Measurements from ENCODE around the gene CDH4. TPM values are rescaled to one million over a fixed set of nuclear protein-coding genes. Genes with fewer than 3 reads are reported as not detected.

CDH4 gene
- total and polyA plus RNA-seq, 9 donors = 0.12 to 4.4 (median 0.36) TPM

DNA sequence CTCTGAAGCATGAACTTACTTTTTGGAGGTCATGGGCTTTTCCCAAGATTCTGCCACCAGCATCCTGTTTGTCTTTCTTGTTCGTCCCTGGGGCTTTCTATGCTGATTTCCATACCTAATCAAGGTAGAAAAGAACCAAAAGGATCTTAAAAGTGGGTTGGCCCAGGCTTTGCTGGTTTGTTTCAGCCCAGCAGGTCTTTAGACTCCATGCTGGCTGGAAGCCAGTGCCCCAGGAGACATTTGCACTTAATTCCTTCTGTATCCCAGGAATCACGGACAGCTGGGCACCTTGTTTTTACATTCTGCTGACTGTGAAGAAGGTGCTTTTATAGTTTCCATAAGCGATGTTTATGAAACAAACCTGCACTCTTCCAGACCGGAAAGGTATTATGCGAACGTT lies 195.9 kb downstream of the CDH4 start:
- no peaks in the 10 kb centered on the region for H3K36me3 ChIP-seq
- peaks cover 2% of the 10 kb centered on the region for H3K4me1 ChIP-seq (ENCODE audit: insufficient read depth)
- no peaks in the 10 kb centered on the region for H3K9me3 ChIP-seq
- no peak for DNase-seq
- WGBS, 3 donors = 50 to 58% (median 51%) methylated on average over 6 of the region's 6 CpGs
- H3K27ac ChIP-seq = no peak overlapping the region
- no peak overlapping the region for H3K4me3 ChIP-seq
- TF ChIP-seq, protein P1, sequence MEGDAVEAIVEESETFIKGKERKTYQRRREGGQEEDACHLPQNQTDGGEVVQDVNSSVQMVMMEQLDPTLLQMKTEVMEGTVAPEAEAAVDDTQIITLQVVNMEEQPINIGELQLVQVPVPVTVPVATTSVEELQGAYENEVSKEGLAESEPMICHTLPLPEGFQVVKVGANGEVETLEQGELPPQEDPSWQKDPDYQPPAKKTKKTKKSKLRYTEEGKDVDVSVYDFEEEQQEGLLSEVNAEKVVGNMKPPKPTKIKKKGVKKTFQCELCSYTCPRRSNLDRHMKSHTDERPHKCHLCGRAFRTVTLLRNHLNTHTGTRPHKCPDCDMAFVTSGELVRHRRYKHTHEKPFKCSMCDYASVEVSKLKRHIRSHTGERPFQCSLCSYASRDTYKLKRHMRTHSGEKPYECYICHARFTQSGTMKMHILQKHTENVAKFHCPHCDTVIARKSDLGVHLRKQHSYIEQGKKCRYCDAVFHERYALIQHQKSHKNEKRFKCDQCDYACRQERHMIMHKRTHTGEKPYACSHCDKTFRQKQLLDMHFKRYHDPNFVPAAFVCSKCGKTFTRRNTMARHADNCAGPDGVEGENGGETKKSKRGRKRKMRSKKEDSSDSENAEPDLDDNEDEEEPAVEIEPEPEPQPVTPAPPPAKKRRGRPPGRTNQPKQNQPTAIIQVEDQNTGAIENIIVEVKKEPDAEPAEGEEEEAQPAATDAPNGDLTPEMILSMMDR (IDR thresholded peaks at IDR 0.05) = no peak
- TF ChIP-seq POLR2A (IDR thresholded peaks at IDR 0.05) = no peak
- TF ChIP-seq EP300 (IDR thresholded peaks at IDR 0.05) = no peak
- intact Hi-C loops (cut with DNase I) = no loop called here
- H3K27me3 ChIP-seq = no peaks in the 10 kb centered on the region

DNA sequence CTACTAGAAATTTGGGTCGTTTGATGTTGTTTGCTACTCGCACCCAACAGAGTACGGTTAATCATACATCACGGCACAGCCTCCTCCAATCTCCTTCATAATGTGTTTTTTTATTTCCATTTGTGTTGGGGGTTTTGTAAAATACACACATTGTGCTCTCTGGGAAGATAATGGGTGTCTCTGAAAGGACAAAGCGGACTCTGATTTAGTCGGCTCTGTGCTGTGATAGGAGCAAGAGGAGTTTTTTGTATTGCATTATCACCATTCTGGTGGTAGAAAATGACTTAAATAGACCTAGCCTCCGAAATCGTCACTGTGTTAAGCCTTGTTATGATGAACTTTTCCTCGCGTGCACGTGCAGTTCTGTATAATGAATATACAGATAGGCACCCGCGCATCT lies 196.3 kb downstream of the CDH4 start:
- Histone ChIP-seq H3K9me3 (no peaks in the 10 kb centered on the region), H3K4me3 (no peak overlapping the region), H3K36me3 (no peaks in the 10 kb centered on the region), H3K4me1 (ENCODE audit: insufficient read depth) (peaks cover 2% of the 10 kb centered on the region), H3K27ac (no peak overlapping the region), H3K27me3 (no peaks in the 10 kb centered on the region)
- intact Hi-C loops (cut with DNase I) = no loop called here
- DNase-seq = no peak
- WGBS, 3 donors = 72 to 78% (median 73%) methylated on average over 13 of the region's 13 CpGs
- TF ChIP-seq, protein P1 (IDR thresholded peaks at IDR 0.05) = no peak
- TF ChIP-seq EP300 (IDR thresholded peaks at IDR 0.05) (no peak), POLR2A (IDR thresholded peaks at IDR 0.05) (no peak)

DNA sequence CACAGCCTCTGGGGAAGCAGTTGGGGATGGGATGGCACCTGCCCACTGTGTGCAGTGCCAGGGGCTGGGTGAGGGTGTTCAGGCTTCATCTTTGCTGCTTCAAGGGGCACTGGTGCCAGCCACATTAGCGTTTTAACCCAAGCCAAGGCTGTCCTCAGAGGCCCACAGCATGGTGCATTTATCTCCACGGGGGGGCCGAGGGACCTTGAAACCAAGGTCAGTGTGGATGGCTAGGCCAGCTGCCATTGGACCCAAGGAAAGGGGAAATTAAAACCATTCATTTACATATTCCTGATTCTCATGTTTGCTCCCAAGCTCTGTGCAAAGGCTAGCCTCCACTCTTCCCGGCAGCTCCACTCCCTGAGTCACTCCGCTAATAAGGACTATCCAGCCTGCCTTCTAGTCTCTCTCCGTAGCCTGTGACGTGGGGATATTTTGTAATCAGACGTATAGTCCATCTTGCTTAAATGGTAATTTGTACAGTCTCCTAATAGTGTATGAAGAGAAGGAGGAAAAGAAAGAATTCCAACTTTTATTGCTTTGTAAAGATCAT lies 197.1 kb downstream of the CDH4 start:
- Histone ChIP-seq H3K9me3 (no peaks in the 10 kb centered on the region), H3K27ac (no peak overlapping the region), H3K4me1 (ENCODE audit: insufficient read depth) (peaks cover 2% of the 10 kb centered on the region), H3K27me3 (no peaks in the 10 kb centered on the region), H3K36me3 (no peaks in the 10 kb centered on the region), H3K4me3 (no peak overlapping the region)
- no peak for DNase-seq
- TF ChIP-seq, protein P1 (IDR thresholded peaks at IDR 0.05) = no peak
- TF ChIP-seq EP300 (IDR thresholded peaks at IDR 0.05) (no peak), POLR2A (IDR thresholded peaks at IDR 0.05) (no peak)
- intact Hi-C loops (cut with DNase I) = no loop called here
- 30 to 55% (median 36%) methylated on average over 8 of the region's 8 CpGs for WGBS, 3 donors

DNA sequence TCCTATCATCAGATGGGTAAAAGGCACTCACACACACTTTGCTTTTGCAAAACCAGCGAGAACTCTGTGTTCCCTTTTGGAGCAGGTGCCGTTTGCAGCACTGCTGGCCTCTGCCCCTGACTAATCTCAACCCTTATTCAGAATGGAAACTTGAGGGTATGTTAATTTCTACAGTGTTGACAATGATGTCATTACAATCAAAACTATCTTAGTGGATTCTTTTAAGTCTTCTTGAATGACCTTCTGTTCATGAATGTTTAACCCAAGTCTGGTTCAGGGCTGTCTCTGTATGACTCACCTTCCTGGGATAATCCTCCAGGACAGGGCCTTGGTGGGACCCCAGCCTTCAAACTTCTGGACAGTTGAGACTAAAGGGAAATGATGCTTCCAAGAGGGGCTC lies 197.9 kb downstream of the CDH4 start:
- TF ChIP-seq EP300 (IDR thresholded peaks at IDR 0.05) (no peak), POLR2A (IDR thresholded peaks at IDR 0.05) (no peak)
- TF ChIP-seq, protein P1 (IDR thresholded peaks at IDR 0.05) = no peak
- DNase-seq = no peak
- no peaks in the 10 kb centered on the region for H3K36me3 ChIP-seq
- H3K27me3 ChIP-seq = no peaks in the 10 kb centered on the region
- H3K9me3 ChIP-seq = no peaks in the 10 kb centered on the region
- H3K4me3 ChIP-seq = no peak overlapping the region
- H3K4me1 ChIP-seq (ENCODE audit: insufficient read depth) = peaks cover 2% of the 10 kb centered on the region
- intact Hi-C loops (cut with DNase I) = no loop called here
- 79 to 83% (median 79%) methylated on average over 2 of the region's 2 CpGs for WGBS, 3 donors
- no peak overlapping the region for H3K27ac ChIP-seq

Measured in ovary (tissue), 9 donors.